ENCODE measurements around the gene CMTM8. TPM values are rescaled to one million over a fixed set of nuclear protein-coding genes. Genes with fewer than 3 reads are reported as not detected.

Gene CMTM8
- total RNA-seq, 1 experiment from 2014 or later = 9.0 TPM

- Mint-ChIP-seq H3K27me3 (ENCODE audit: low read depth) (no peaks in the 10 kb centered on the region), H3K9me3 (no peaks in the 10 kb centered on the region), H3K4me3 (no peak overlapping the region), H3K27ac (peak overlapping the region; percentile 13; the same call in 1 of the 2 replicates), H3K36me3 (no peaks in the 10 kb centered on the region), H3K4me1 (peaks cover 48% of the 10 kb centered on the region)
- CTCF ChIA-PET = interaction anchor here (1.0 to 2.9 kb wide), 3 partner anchors 8 to 49 kb away, joined by 3 to 16 read pairs (median 3); no protein-coding TSS in a partner anchor
- DNase-seq (ENCODE audit: low spot score) = no peak
- TF ChIP-seq, protein P1, sequence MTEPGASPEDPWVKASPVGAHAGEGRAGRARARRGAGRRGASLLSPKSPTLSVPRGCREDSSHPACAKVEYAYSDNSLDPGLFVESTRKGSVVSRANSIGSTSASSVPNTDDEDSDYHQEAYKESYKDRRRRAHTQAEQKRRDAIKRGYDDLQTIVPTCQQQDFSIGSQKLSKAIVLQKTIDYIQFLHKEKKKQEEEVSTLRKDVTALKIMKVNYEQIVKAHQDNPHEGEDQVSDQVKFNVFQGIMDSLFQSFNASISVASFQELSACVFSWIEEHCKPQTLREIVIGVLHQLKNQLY (CRISPR knock-in tag; IDR thresholded peaks at IDR 0.05) = no peak
- TF ChIP-seq MYBL2 (CRISPR knock-in tag; IDR thresholded peaks at IDR 0.05) = no peak
- TF ChIP-seq ZNF232 (CRISPR knock-in tag; IDR thresholded peaks at IDR 0.05) = no peak
- no peak for TF ChIP-seq SP1 (CRISPR knock-in tag; conservative IDR thresholded peaks at IDR 0.05)
- TF ChIP-seq MXD4 (CRISPR knock-in tag; IDR thresholded peaks at IDR 0.05; ENCODE audit: borderline replicate concordance) = no peak
- no peak for TF ChIP-seq ZNF416 (CRISPR knock-in tag; IDR thresholded peaks at IDR 0.05)
- TF ChIP-seq NR1H2 (CRISPR knock-in tag; IDR thresholded peaks at IDR 0.05) = no peak
- no peak for TF ChIP-seq CBFB (CRISPR knock-in tag; IDR thresholded peaks at IDR 0.05; ENCODE audit: low read depth)
- TF ChIP-seq, protein P2, sequence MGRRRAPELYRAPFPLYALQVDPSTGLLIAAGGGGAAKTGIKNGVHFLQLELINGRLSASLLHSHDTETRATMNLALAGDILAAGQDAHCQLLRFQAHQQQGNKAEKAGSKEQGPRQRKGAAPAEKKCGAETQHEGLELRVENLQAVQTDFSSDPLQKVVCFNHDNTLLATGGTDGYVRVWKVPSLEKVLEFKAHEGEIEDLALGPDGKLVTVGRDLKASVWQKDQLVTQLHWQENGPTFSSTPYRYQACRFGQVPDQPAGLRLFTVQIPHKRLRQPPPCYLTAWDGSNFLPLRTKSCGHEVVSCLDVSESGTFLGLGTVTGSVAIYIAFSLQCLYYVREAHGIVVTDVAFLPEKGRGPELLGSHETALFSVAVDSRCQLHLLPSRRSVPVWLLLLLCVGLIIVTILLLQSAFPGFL (CRISPR knock-in tag; IDR thresholded peaks at IDR 0.05; ENCODE audit: borderline replicate concordance) = no peak
- TF ChIP-seq CREM (CRISPR knock-in tag; IDR thresholded peaks at IDR 0.05) = no peak
- ATAC-seq = no peak; the same call in 1 of the 2 replicates
- POLR2A ChIA-PET = no interaction called here
Observed at GRCh38 chr3:32325927-32326326, 87.4 kb downstream of the CMTM8 start.

DNA sequence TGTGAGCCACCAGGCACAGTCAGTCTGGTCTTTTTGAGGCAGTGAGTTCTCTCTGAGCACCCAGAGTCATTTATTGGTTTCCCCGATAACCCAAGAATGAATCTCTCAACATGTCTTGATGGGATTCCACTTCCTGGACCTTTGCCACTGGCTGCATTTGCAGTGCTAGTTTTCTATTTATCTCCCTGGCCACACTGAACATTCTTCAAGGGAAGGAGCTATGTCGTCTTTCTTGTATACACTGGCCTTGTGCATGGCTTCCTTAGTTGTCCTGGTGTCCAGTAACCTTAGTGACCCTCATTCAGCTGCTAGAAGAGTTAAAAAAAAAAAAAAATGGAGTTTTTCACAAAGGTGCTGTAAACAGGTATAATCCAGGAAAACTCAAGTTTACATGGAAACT is 88.3 kb downstream of the CMTM8 start:
- H3K4me3 Mint-ChIP-seq = no peak overlapping the region
- H3K4me1 Mint-ChIP-seq = peaks cover 40% of the 10 kb centered on the region
- H3K36me3 Mint-ChIP-seq = no peaks in the 10 kb centered on the region
- no peak overlapping the region for H3K27ac Mint-ChIP-seq
- DNase-seq (ENCODE audit: low spot score) = no peak
- TF ChIP-seq HMGXB4 (CRISPR knock-in tag; IDR thresholded peaks at IDR 0.05) (no peak), ZNF317 (CRISPR knock-in tag; IDR thresholded peaks at IDR 0.05; ENCODE audit: borderline replicate concordance, low read depth) (no peak), SOX15 (CRISPR knock-in tag; IDR thresholded peaks at IDR 0.05) (no peak), NR1H2 (CRISPR knock-in tag; IDR thresholded peaks at IDR 0.05) (no peak), KAT7 (CRISPR knock-in tag; IDR thresholded peaks at IDR 0.05; ENCODE audit: borderline replicate concordance) (no peak), JUN (CRISPR knock-in tag; IDR thresholded peaks at IDR 0.05) (no peak), ZNF423 (CRISPR knock-in tag; IDR thresholded peaks at IDR 0.05) (no peak), ELF4 (CRISPR knock-in tag; IDR thresholded peaks at IDR 0.05; ENCODE audit: low read depth) (no peak), FOXJ3 (CRISPR knock-in tag; IDR thresholded peaks at IDR 0.05; ENCODE audit: borderline replicate concordance) (no peak), GRHL2 (CRISPR knock-in tag; IDR thresholded peaks at IDR 0.05; ENCODE audit: insufficient replicate concordance, severe bottlenecking) (no peak), FOXP1 (CRISPR knock-in tag; IDR thresholded peaks at IDR 0.05; ENCODE audit: borderline replicate concordance) (no peak), PRRX2 (CRISPR knock-in tag; IDR thresholded peaks at IDR 0.05) (no peak), SMAD4 (CRISPR knock-in tag; IDR thresholded peaks at IDR 0.05) (no peak)
- TF ChIP-seq, protein P3, sequence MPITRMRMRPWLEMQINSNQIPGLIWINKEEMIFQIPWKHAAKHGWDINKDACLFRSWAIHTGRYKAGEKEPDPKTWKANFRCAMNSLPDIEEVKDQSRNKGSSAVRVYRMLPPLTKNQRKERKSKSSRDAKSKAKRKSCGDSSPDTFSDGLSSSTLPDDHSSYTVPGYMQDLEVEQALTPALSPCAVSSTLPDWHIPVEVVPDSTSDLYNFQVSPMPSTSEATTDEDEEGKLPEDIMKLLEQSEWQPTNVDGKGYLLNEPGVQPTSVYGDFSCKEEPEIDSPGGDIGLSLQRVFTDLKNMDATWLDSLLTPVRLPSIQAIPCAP (CRISPR knock-in tag; IDR thresholded peaks at IDR 0.05) = no peak
- TF ChIP-seq, protein P4, sequence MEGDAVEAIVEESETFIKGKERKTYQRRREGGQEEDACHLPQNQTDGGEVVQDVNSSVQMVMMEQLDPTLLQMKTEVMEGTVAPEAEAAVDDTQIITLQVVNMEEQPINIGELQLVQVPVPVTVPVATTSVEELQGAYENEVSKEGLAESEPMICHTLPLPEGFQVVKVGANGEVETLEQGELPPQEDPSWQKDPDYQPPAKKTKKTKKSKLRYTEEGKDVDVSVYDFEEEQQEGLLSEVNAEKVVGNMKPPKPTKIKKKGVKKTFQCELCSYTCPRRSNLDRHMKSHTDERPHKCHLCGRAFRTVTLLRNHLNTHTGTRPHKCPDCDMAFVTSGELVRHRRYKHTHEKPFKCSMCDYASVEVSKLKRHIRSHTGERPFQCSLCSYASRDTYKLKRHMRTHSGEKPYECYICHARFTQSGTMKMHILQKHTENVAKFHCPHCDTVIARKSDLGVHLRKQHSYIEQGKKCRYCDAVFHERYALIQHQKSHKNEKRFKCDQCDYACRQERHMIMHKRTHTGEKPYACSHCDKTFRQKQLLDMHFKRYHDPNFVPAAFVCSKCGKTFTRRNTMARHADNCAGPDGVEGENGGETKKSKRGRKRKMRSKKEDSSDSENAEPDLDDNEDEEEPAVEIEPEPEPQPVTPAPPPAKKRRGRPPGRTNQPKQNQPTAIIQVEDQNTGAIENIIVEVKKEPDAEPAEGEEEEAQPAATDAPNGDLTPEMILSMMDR (IDR thresholded peaks at IDR 0.05) = no peak
- TF ChIP-seq, protein P5, sequence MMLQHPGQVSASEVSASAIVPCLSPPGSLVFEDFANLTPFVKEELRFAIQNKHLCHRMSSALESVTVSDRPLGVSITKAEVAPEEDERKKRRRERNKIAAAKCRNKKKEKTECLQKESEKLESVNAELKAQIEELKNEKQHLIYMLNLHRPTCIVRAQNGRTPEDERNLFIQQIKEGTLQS (CRISPR knock-in tag; conservative IDR thresholded peaks at IDR 0.05) = no peak
- TF ChIP-seq, protein P6, sequence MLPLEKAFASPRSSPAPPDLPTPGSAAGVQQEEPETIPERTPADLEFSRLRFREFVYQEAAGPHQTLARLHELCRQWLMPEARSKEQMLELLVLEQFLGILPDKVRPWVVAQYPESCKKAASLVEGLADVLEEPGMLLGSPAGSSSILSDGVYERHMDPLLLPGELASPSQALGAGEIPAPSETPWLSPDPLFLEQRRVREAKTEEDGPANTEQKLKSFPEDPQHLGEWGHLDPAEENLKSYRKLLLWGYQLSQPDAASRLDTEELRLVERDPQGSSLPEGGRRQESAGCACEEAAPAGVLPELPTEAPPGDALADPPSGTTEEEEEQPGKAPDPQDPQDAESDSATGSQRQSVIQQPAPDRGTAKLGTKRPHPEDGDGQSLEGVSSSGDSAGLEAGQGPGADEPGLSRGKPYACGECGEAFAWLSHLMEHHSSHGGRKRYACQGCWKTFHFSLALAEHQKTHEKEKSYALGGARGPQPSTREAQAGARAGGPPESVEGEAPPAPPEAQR (CRISPR knock-in tag; IDR thresholded peaks at IDR 0.05) = no peak
- no peaks in the 10 kb centered on the region for H3K27me3 Mint-ChIP-seq (ENCODE audit: low read depth)
- POLR2A ChIA-PET = no interaction called here
- ATAC-seq = no peak
- CTCF ChIA-PET = no interaction called here
- H3K9me3 Mint-ChIP-seq = no peaks in the 10 kb centered on the region
